Measurements from ENCODE around the gene TRPM8.

GRCh38 chr2:233994151-233994550, 77.0 kb downstream of the TRPM8 start:
- no peak for TF ChIP-seq EZH2 (IDR thresholded peaks at IDR 0.05; ENCODE audit: insufficient read depth, poor library complexity, severe bottlenecking)
- TF ChIP-seq EZH2phosphoT487 (IDR thresholded peaks at IDR 0.05; ENCODE audit: insufficient read depth, low read depth), result no peak

All from GM23248 (cell line).